Adipose tissue (tissue), 3 donors: ENCODE results near the gene AKAP6. TPM values are rescaled to one million over a fixed set of nuclear protein-coding genes. Genes with fewer than 3 reads are reported as not detected.
"Not testable (repeated sequence)": the region's sequence is repeated elsewhere in the genome, so short reads cannot be mapped to it uniquely, and the experiment has no call there.

ENCODE experiments used
- H3K27ac ChIP-seq: one replicate; pipeline ENCODE4 v1.5.1; 2013; ENCODE audit warnings: low read depth, low read length
- WGBS, 3 donors: extraction: QIAGEN DNeasy Blood & Tissue Kit; methylation state at CpG; one replicate each; pipeline ENCODE4 v1.1.7; 2013; 5-methylcytosine and 5-hydroxymethylcytosine counted together
- polyA plus RNA-seq, 3 donors: library from polyadenylated mRNA; stranded (reverse); fragments of 200-250 nt; gene quantifications; one replicate each; pipeline ENCODE4 v1.2.3, GENCODE V29; 2013
- donor health status: healthy with polysubstance abuse.
- donor health status: Bipolar disorder and iron deficiency.
- donor health status: healthy.

AKAP6 gene
- polyA plus RNA-seq, 3 donors: 0.27 to 1.9 (median 0.29) TPM

DNA sequence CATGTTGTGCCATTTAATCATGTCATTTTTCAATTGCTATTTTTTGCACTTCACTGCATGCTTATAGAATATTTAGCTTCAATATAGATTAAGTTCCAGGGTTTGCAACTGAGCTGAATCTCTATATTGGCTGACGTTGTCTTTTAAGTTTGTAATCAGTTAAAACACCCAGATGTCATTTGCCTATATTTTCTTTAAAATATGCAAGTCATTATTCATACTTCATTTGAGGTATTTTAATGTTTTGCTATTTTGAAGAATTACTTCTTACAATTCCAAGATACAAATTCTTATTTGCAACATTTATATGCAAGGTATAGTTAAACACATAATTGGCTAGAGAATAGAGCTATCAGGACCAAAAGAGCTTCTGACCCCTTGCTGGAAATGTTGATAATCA lies 434.6 kb downstream of the AKAP6 start:
- no peak overlapping the region for H3K27ac ChIP-seq
- 86 to 95% (median 89%) methylated on average over 1 of the region's 1 CpG for WGBS, 3 donors

GRCh38 chr14:32764131-32764530 lies 435.0 kb downstream of the AKAP6 start:
- H3K27ac ChIP-seq: no peak overlapping the region

- H3K27ac ChIP-seq: no peak overlapping the region
These were observed 441.3 kb downstream of the AKAP6 start for GRCh38 chr14:32770422-32770821.

DNA sequence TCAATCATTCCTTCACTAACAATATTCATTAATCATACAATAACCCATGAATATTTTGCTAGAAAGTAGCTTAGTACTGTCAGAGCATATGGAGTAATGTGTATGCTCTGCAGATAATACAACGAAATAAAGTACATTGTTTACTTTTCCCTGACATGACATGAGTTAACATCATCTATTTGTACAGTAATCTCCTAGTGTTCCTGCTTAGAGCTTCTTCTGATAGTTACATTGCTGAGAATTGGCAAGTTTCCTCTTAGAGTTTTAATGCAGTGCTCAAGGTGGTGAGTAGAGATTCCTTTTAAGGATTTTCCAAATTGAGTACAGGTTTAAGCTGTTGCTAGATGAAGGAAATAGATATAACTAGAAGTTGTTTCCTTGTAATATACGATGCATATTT lies 445.1 kb downstream of the AKAP6 start:
- no peak overlapping the region for H3K27ac ChIP-seq
- 45 to 74% (median 70%) methylated on average over 2 of the region's 2 CpGs for WGBS, 3 donors

- WGBS, 3 donors: 54 to 88% (median 74%) methylated on average over 1 of the region's 1 CpG
- no peak overlapping the region for H3K27ac ChIP-seq
These were observed 450.7 kb downstream of the AKAP6 start for GRCh38 chr14:32779840-32780239.

GRCh38 chr14:32784405-32784804 lies 455.3 kb downstream of the AKAP6 start:
- 93 to 95% (median 94%) methylated on average over 3 of the region's 3 CpGs for WGBS, 3 donors
- no peak overlapping the region for H3K27ac ChIP-seq

- WGBS, 3 donors: 66 to 70% (median 66%) methylated on average over 4 of the region's 4 CpGs
- no peak overlapping the region for H3K27ac ChIP-seq
These were observed 456.5 kb downstream of the AKAP6 start for GRCh38 chr14:32785585-32785984.

- whole genome bisulfite sequencing, 3 donors: 77 to 79% (median 79%) methylated on average over 3 of the region's 3 CpGs
- H3K27ac ChIP-seq: no peak overlapping the region
These were observed 457.8 kb downstream of the AKAP6 start for GRCh38 chr14:32786886-32787285.

DNA sequence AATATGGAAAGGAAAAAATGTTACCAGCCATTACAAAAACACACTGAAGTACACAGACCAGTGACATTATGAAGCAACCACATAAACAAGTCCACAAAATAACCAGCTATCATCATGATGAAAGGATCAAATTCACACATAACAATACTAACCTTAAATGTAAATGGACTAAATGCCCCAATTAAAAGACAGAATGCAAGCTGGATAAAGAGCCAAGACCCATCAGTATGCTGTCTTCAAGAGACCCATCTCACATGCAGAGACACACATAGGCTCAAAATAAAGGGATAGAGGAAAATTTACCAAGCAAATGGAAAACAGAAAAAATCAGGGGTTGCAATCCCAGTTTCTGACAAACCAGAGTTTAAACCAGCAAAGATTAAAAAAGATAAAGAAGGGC lies 463.9 kb downstream of the AKAP6 start:
- not testable (repeated sequence) for H3K27ac ChIP-seq

GRCh38 chr14:32800320-32800719 lies 471.2 kb downstream of the AKAP6 start:
- 79 to 97% (median 95%) methylated on average over 1 of the region's 1 CpG for WGBS, 3 donors
- H3K27ac ChIP-seq: no peak overlapping the region

DNA sequence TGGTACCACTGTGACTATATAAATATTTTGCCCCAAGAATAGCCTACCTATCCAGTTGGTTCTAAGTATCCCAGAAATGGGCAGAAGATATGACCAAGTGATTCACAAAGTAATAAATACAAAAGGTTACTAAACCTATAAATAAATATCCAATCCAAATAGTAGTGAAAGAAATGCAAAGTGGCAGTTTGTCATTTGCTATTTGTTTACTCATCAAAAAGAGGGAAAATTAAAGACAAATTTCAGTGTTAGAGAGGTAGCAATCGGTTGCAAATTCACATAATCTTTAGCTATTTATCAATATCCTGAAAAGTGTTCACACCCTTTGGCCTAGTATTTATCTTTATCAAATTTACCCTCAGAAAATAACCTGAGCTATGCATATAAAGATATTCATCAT lies 473.2 kb downstream of the AKAP6 start:
- 89 to 97% (median 92%) methylated on average over 1 of the region's 1 CpG for WGBS, 3 donors
- no peak overlapping the region for H3K27ac ChIP-seq

- no peak overlapping the region for H3K27ac ChIP-seq
- WGBS, 3 donors: 84 to 90% (median 88%) methylated on average over 2 of the region's 2 CpGs
These were observed 476.9 kb downstream of the AKAP6 start for GRCh38 chr14:32805979-32806378.

DNA sequence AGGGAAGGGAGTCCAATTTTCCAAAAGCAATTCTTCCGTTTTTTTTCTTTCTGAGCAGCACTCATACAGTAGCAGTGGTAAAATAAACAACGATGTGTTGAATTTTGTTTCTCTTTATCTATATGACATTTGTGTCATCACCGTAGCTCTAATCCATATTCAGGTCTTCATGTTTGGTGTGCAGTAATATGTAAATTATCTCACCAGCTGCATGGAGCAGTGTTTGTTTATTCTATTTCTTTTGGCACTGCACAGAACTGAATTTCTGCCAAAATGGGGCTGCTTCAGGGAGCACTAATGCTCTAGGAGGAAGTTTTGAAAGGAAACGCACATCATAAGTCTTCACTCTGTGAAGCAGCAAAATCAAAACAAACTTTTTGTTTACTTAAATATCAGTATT lies 479.5 kb downstream of the AKAP6 start:
- no peak overlapping the region for H3K27ac ChIP-seq
- 27 to 30% (median 27%) methylated on average over 4 of the region's 4 CpGs for WGBS, 3 donors

GRCh38 chr14:32809255-32809654 lies 480.2 kb downstream of the AKAP6 start:
- no peak overlapping the region for H3K27ac ChIP-seq
- 26 to 44% (median 29%) methylated on average over 2 of the region's 2 CpGs for WGBS, 3 donors

GRCh38 chr14:32813401-32813800 lies 484.3 kb downstream of the AKAP6 start:
- no peak overlapping the region for H3K27ac ChIP-seq
- 38 to 78% (median 55%) methylated on average over 4 of the region's 4 CpGs for WGBS, 3 donors

DNA sequence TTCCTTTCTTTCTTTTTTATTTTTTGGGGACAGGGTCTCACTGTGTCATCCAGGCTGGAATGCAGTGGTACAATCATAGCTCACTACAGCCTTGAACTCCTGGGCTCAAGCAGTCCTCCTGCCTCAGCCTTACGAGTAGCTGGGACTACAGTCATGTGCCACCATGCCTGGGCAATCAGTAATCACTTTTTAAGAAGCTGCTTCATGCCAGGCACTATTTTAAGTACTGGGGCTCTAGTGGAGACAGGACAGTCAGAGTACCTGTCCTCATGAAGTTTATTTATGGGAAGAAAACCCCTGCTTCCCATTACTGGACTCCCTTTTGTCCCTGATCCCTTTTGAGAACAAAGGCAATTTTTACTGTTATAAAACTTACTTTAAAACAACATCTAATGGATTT lies 485.6 kb downstream of the AKAP6 start:
- no peak overlapping the region for H3K27ac ChIP-seq
- WGBS, 3 donors: 77 to 89% (median 83%) methylated on average over 1 of the region's 1 CpG

DNA sequence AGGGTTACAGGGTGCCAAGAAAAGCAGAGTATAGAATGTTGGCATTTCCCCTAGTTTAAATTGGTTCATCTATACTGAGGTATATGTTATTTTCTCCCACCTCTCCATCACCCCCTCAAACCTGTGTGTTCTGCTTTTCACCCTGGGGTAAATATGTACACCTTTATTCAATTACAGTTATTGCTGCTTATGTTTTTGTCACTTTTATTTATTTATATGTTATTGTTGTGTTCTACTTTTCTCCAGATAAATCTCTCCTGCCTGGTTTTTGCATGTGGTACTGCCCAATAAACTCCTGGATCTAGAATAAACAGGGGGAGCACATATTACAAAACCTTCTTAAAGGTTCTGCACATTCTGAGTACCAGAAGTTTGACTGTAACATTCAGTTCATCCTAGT lies 487.5 kb downstream of the AKAP6 start:
- no peak overlapping the region for H3K27ac ChIP-seq

DNA sequence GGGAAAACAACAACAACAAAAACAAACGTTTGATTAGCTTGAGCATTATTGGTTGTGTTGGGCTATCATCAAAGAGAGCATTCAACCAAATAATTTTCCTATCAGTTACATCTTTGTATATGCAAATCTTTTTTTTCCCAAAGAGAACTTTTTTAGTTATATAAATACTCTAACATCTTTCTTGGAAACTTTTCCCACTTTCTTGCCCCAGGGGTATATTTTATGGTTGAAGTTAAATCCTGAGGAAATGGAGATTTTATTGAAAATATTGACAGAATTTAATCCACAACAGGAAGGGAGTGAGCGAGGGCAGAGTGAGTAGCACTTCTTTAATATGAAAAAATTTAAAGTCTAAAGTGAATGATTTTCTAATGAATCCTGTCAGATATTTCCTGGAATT lies 488.7 kb downstream of the AKAP6 start:
- WGBS, 3 donors: 53 to 65% (median 58%) methylated on average over 2 of the region's 2 CpGs
- no peak overlapping the region for H3K27ac ChIP-seq

DNA sequence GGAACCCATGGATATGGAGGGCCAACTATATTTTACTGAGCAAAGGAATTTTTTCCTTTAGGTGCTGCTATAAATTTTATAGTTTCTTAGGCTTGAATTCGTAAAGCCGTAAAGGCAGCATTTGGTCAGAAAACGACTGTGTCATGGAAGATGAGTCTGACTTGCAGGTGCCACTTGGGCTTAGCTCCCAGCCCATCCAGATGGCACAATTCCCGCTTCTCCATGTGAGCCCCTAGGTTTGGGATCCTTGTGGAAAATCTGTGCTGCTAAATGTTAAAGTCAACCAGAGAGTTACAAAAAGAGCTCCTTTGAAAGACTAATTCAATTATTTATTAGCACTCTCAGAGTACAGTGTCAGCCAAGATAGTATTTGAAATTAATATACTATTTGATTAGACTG lies 489.5 kb downstream of the AKAP6 start:
- 69 to 91% (median 88%) methylated on average over 4 of the region's 4 CpGs for WGBS, 3 donors
- H3K27ac ChIP-seq: no peak overlapping the region

DNA sequence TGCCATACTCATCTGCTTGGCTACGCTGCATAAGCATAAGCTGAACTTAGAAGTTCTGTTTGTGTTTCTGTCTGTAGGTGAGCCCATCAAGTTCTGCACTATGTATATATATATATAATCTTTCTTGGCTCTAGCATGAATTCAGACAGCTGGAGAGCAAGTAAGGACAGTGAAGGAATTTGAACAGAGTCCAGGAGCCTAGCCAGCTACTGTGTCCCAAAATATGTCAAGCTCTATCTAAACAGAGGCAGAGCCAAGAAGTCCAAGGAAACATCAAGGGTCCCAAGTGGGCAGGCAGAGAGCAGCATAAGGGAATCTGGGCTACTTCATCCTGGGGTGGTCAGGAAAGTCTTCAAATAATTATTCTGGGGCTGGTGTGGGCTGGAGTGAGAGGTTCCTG lies 491.1 kb downstream of the AKAP6 start:
- no peak overlapping the region for H3K27ac ChIP-seq
- WGBS, 3 donors: 87 to 94% (median 92%) methylated on average over 1 of the region's 1 CpG

GRCh38 chr14:32820682-32821081 lies 491.6 kb downstream of the AKAP6 start:
- H3K27ac ChIP-seq: no peak overlapping the region
